HepG2 (cell line): ENCODE results near the gene TPPP2. TPM values are rescaled to one million over a fixed set of nuclear protein-coding genes. Genes with fewer than 3 reads are reported as not detected.

Experiments used
- CEBPB ChIP-seq: IDR thresholded peaks from 2 replicates; pipeline ENCODE4 v1.6.1; 2011; ENCODE audit warnings: low read depth, low read length, improper control_type of control experiment, borderline replicate concordance
- ERF ChIP-seq: IDR thresholded peaks from 2 replicates; pipeline ENCODE4 v1.6.1; 2018; ENCODE audit warnings: missing biosample characterization, missing genetic modification reagents
- KDM5B ChIP-seq: sonication (generic); formaldehyde crosslinking; IDR thresholded peaks from 2 replicates; pipeline ENCODE4 v1.4.0; 2020; ENCODE audit warnings: missing genetic modification reagents, mild to moderate bottlenecking, borderline replicate concordance
- MIXL1 ChIP-seq: IDR thresholded peaks from 2 replicates; pipeline ENCODE4 v1.6.1; 2016
- MZF1 ChIP-seq: sonication (generic); formaldehyde crosslinking; IDR thresholded peaks from 2 replicates; pipeline ENCODE4 v1.8.1; 2023; ENCODE audit warnings: mild to moderate bottlenecking, missing genetic modification reagents, borderline replicate concordance
- NKX3-1 ChIP-seq: sonication (generic); formaldehyde crosslinking; IDR thresholded peaks from 2 replicates; pipeline ENCODE4 v1.5.0; 2020; ENCODE audit warnings: missing genetic modification reagents
- RNF2 ChIP-seq: fragments of 450-650 bp; conservative IDR thresholded peaks from 2 replicates; pipeline ENCODE4 v1.6.1; 2016; ENCODE audit warnings: low read depth
- SMAD1 ChIP-seq: sonication (generic); formaldehyde crosslinking; IDR thresholded peaks from 2 replicates; pipeline ENCODE4 v1.4.0; 2020; ENCODE audit warnings: missing genetic modification reagents, low read depth, mild to moderate bottlenecking, borderline replicate concordance
- THAP11 ChIP-seq: IDR thresholded peaks from 2 replicates; pipeline ENCODE4 v1.6.1; 2016; ENCODE audit warnings: missing biosample characterization, missing genetic modification reagents
- ZNF121 ChIP-seq: sonication (generic); formaldehyde crosslinking; IDR thresholded peaks from 2 replicates; pipeline ENCODE4 v1.5.0; 2020; ENCODE audit warnings: mild to moderate bottlenecking, missing genetic modification reagents
- ZSCAN29 ChIP-seq: sonication (generic); formaldehyde crosslinking; conservative IDR thresholded peaks from 2 replicates; pipeline ENCODE4 v1.4.0; 2020; ENCODE audit warnings: mild to moderate bottlenecking, missing genetic modification reagents
- polyA plus RNA-seq, 8 experiments: library from polyadenylated mRNA; depleted of rRNA in 3 of 8; stranded (reverse) in 7 of 8; unstranded in 1 of 8; fragments of >200 nt; fragmentation: Illumina TruSeq in 4 of 8; extraction: Trizol in 4 of 8; gene quantifications; 2 replicates each; pipeline versions ENCODE4 v1.2.1 to v1.2.3, GENCODE V29; 2011 to 2016; ENCODE audit warnings: low read depth in 4 of 8, missing spikeins in 1 of 8, mixed read lengths in 1 of 8; ENCODE audit not compliant: insufficient read depth in 1 of 8
- total RNA-seq, 5 experiments: library from RNA; depleted of rRNA; stranded (reverse); fragments of >200 nt; fragmentation: Illumina TruSeq; extraction: Trizol; gene quantifications; 2 replicates each; pipeline ENCODE4 v1.2.3, GENCODE V29; 2016; ENCODE audit warnings: low read depth in 1 of 5
- TF ChIP-seq, protein P1 (sequence below): sonication (generic); formaldehyde crosslinking; IDR thresholded peaks from 2 replicates; pipeline ENCODE4 v1.9.0; 2021; ENCODE audit warnings: mild to moderate bottlenecking, missing genetic modification reagents
- TF ChIP-seq, protein P2 (sequence below): sonication (generic); formaldehyde crosslinking; IDR thresholded peaks from 2 replicates; pipeline ENCODE4 v1.8.1; 2023; ENCODE audit warnings: mild to moderate bottlenecking, missing genetic modification reagents
- TF ChIP-seq, protein P3 (sequence below): sonication (generic); formaldehyde crosslinking; IDR thresholded peaks from 2 replicates; pipeline ENCODE4 v1.5.1; 2020; ENCODE audit warnings: missing genetic modification reagents, mild to moderate bottlenecking, borderline replicate concordance
- TF ChIP-seq, protein P4 (sequence below): sonication (generic); formaldehyde crosslinking; IDR thresholded peaks from 2 replicates; pipeline ENCODE4 v1.5.0; 2020; ENCODE audit warnings: mild to moderate bottlenecking, missing genetic modification reagents, borderline replicate concordance

The TPPP2 gene
- total and polyA plus RNA-seq, 2 of the 13 experiments (the other 11 are each of a cell fraction or from before 2014, with no cell fraction given): 0.58 to 4.2 TPM

DNA sequence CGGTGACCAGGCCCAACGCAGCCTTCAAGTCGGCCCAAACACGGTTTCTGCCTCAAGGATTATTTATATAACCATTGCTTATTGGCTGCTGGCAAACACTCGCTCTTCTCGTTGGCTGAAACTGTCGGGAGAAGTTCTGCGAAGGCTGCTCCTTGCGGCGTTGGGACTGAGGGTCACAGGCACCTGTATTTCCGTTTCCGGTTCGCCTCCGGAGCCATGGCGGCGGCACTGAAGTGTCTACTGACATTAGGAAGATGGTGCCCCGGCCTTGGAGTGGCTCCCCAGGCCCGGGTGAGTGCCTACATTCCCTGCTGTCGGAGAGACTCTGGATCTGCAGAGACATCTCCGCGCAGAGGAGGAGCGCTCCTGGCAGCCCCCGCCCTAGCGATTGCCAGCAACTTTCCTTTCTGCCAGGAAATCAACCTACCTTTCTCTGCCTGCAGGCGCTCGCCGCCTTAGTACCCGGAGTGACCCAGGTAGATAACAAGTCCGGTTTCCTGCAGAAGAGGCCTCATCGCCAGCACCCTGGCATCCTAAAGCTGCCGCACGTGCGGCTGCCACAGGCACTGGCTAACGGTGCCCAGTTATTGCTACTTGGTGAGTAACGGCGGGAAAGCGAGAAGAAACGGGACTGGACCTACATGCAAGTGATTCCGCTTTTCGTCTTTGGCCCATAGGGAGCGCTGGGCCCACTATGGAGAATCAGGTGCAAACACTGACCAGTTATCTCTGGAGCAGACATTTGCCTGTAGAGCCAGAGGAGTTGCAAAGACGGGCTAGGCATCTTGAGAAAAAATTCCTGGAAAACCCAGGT, 40.0 kb upstream of the TPPP2 start, which contains the start of gene METTL17 (continued):
- TF ChIP-seq, protein P1, sequence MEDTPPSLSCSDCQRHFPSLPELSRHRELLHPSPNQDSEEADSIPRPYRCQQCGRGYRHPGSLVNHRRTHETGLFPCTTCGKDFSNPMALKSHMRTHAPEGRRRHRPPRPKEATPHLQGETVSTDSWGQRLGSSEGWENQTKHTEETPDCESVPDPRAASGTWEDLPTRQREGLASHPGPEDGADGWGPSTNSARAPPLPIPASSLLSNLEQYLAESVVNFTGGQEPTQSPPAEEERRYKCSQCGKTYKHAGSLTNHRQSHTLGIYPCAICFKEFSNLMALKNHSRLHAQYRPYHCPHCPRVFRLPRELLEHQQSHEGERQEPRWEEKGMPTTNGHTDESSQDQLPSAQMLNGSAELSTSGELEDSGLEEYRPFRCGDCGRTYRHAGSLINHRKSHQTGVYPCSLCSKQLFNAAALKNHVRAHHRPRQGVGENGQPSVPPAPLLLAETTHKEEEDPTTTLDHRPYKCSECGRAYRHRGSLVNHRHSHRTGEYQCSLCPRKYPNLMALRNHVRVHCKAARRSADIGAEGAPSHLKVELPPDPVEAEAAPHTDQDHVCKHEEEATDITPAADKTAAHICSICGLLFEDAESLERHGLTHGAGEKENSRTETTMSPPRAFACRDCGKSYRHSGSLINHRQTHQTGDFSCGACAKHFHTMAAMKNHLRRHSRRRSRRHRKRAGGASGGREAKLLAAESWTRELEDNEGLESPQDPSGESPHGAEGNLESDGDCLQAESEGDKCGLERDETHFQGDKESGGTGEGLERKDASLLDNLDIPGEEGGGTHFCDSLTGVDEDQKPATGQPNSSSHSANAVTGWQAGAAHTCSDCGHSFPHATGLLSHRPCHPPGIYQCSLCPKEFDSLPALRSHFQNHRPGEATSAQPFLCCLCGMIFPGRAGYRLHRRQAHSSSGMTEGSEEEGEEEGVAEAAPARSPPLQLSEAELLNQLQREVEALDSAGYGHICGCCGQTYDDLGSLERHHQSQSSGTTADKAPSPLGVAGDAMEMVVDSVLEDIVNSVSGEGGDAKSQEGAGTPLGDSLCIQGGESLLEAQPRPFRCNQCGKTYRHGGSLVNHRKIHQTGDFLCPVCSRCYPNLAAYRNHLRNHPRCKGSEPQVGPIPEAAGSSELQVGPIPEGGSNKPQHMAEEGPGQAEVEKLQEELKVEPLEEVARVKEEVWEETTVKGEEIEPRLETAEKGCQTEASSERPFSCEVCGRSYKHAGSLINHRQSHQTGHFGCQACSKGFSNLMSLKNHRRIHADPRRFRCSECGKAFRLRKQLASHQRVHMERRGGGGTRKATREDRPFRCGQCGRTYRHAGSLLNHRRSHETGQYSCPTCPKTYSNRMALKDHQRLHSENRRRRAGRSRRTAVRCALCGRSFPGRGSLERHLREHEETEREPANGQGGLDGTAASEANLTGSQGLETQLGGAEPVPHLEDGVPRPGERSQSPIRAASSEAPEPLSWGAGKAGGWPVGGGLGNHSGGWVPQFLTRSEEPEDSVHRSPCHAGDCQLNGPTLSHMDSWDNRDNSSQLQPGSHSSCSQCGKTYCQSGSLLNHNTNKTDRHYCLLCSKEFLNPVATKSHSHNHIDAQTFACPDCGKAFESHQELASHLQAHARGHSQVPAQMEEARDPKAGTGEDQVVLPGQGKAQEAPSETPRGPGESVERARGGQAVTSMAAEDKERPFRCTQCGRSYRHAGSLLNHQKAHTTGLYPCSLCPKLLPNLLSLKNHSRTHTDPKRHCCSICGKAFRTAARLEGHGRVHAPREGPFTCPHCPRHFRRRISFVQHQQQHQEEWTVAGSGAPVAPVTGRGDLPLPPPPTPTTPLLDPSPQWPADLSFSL: no peak
- TF ChIP-seq KDM5B (CRISPR knock-in tag) (peak; percentile 75; the same call in 1 of the 2 replicates), MZF1 (CRISPR knock-in tag) (no peak), ERF (CRISPR knock-in tag) (peak; percentile 64), THAP11 (CRISPR knock-in tag) (peak; percentile 95), RNF2 (0 out of 2 replicates have a peak, but pooled peaks have one; percentile 32), SMAD1 (CRISPR knock-in tag) (peak; percentile 90; the same call in 1 of the 2 replicates), CEBPB (no peak), ZSCAN29 (CRISPR knock-in tag) (0 out of 2 replicates have a peak, but pooled peaks have one; percentile 35), MIXL1 (CRISPR knock-in tag) (no peak), NKX3-1 (CRISPR knock-in tag) (0 out of 2 replicates have a peak, but pooled peaks have one; percentile 50), ZNF121 (CRISPR knock-in tag) (no peak; the same call in 1 of the 2 replicates)
- TF ChIP-seq, protein P2, sequence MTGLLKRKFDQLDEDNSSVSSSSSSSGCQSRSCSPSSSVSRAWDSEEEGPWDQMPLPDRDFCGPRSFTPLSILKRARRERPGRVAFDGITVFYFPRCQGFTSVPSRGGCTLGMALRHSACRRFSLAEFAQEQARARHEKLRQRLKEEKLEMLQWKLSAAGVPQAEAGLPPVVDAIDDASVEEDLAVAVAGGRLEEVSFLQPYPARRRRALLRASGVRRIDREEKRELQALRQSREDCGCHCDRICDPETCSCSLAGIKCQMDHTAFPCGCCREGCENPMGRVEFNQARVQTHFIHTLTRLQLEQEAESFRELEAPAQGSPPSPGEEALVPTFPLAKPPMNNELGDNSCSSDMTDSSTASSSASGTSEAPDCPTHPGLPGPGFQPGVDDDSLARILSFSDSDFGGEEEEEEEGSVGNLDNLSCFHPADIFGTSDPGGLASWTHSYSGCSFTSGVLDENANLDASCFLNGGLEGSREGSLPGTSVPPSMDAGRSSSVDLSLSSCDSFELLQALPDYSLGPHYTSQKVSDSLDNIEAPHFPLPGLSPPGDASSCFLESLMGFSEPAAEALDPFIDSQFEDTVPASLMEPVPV (CRISPR knock-in tag): no peak
- TF ChIP-seq, protein P3, sequence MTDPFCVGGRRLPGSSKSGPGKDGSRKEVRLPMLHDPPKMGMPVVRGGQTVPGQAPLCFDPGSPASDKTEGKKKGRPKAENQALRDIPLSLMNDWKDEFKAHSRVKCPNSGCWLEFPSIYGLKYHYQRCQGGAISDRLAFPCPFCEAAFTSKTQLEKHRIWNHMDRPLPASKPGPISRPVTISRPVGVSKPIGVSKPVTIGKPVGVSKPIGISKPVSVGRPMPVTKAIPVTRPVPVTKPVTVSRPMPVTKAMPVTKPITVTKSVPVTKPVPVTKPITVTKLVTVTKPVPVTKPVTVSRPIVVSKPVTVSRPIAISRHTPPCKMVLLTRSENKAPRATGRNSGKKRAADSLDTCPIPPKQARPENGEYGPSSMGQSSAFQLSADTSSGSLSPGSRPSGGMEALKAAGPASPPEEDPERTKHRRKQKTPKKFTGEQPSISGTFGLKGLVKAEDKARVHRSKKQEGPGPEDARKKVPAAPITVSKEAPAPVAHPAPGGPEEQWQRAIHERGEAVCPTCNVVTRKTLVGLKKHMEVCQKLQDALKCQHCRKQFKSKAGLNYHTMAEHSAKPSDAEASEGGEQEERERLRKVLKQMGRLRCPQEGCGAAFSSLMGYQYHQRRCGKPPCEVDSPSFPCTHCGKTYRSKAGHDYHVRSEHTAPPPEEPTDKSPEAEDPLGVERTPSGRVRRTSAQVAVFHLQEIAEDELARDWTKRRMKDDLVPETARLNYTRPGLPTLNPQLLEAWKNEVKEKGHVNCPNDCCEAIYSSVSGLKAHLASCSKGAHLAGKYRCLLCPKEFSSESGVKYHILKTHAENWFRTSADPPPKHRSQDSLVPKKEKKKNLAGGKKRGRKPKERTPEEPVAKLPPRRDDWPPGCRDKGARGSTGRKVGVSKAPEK (CRISPR knock-in tag): peak; percentile 57; the same call in 1 of the 2 replicates
- TF ChIP-seq, protein P4, sequence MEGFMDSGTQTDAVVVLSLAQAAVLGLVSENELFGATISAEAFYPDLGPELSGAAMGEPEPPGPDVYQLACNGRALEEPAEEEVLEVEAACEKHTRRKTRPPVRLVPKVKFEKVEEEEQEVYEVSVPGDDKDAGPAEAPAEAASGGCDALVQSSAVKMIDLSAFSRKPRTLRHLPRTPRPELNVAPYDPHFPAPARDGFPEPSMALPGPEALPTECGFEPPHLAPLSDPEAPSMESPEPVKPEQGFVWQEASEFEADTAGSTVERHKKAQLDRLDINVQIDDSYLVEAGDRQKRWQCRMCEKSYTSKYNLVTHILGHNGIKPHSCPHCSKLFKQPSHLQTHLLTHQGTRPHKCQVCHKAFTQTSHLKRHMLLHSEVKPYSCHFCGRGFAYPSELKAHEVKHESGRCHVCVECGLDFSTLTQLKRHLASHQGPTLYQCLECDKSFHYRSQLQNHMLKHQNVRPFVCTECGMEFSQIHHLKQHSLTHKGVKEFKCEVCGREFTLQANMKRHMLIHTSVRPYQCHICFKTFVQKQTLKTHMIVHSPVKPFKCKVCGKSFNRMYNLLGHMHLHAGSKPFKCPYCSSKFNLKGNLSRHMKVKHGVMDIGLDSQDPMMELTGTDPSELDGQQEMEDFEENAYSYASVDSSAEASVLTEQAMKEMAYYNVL (CRISPR knock-in tag): no peak; the same call in 1 of the 2 replicates
